GM19238 (cell line): Measurements from ENCODE around the gene CSF2RB.

ENCODE experiments used
- DNase-seq: peaks from one replicate; pipeline ENCODE4 v3.0.0; 2011; ENCODE audit warnings: low spot score; ENCODE audit not compliant: insufficient read length

Gene CSF2RB

GRCh38 chr22:36887162-36887561, 26.3 kb upstream of the CSF2RB start:
- DNase-seq: no peak

- DNase-seq: no peak
Measured at GRCh38 chr22:36891646-36892045, 21.8 kb upstream of the CSF2RB start.

- no peak for DNase-seq
Measured at GRCh38 chr22:36892292-36892691, 21.1 kb upstream of the CSF2RB start.

- no peak for DNase-seq
Measured at GRCh38 chr22:36893262-36893661, 20.2 kb upstream of the CSF2RB start.

GRCh38 chr22:36894266-36894665, 19.2 kb upstream of the CSF2RB start:
- DNase-seq: no peak

GRCh38 chr22:36897611-36898010, 15.8 kb upstream of the CSF2RB start:
- no peak for DNase-seq

GRCh38 chr22:36898690-36899089, 14.7 kb upstream of the CSF2RB start:
- no peak for DNase-seq

GRCh38 chr22:36899498-36899897, 13.9 kb upstream of the CSF2RB start:
- no peak for DNase-seq

GRCh38 chr22:36900225-36900624, 13.2 kb upstream of the CSF2RB start:
- DNase-seq: no peak

- DNase-seq: no peak
Measured at GRCh38 chr22:36900880-36901279, 12.5 kb upstream of the CSF2RB start.

GRCh38 chr22:36901411-36902142, 11.9 kb upstream of the CSF2RB start:
- DNase-seq: peak; percentile 38

- DNase-seq: no peak
Measured at GRCh38 chr22:36902143-36902926, 11.1 kb upstream of the CSF2RB start.

GRCh38 chr22:36904260-36904880, 9.1 kb upstream of the CSF2RB start:
- no peak for DNase-seq

GRCh38 chr22:36907253-36908195, 5.9 kb upstream of the CSF2RB start:
- no peak for DNase-seq

- DNase-seq: no peak
Measured at GRCh38 chr22:36910461-36910860, 3.0 kb upstream of the CSF2RB start.

GRCh38 chr22:36911887-36912661, 1.4 kb upstream of the CSF2RB start:
- no peak for DNase-seq

GRCh38 chr22:36912694-36913426, 568 bp upstream of the CSF2RB start:
- no peak for DNase-seq

GRCh38 chr22:36914390-36914752, 943 bp downstream of the CSF2RB start:
- DNase-seq: no peak

GRCh38 chr22:36916034-36916433, 2.6 kb downstream of the CSF2RB start:
- DNase-seq: no peak
